Measurements from ENCODE around the gene BTD. TPM values are rescaled to one million over a fixed set of nuclear protein-coding genes. Genes with fewer than 3 reads are reported as not detected.
A peak's percentile ranks its signal among the peaks of the same experiment; 100 is the strongest.

The BTD gene
- polyA plus RNA-seq, 1 donor (not counting 4 experiments of a cell fraction or from before 2014, with no cell fraction given) = 12.0 TPM

DNA sequence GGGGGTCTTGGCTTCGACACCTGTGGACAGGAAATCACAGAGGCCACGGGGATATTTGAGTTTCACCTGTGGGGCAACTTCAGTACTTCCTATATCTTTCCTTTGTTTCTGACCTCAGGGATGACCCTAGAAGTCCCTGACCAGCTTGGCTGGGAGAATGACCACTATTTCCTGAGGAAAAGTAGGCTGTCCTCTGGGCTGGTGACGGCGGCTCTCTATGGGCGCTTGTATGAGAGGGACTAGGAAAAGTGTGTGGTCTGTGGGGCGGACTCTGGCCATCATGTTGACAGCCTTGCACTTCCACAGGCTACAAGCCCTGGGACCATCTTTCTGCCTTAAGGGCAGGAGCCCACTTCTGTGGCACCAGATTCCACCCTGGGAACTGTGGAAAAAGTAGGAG is 43.7 kb downstream of the BTD start:
- Histone ChIP-seq H3K4me2 (ENCODE audit: control insufficient read depth, extremely low read depth, insufficient read depth, low read depth, low read length) (no peak overlapping the region), H4K20me1 (ENCODE audit: control insufficient read depth, extremely low read depth, insufficient read depth, low read length) (no peaks in the 10 kb centered on the region), H3K9me3 (ENCODE audit: control insufficient read depth, low read depth, low read length) (no peaks in the 10 kb centered on the region), H3K9ac (ENCODE audit: control insufficient read depth, extremely low read depth, insufficient read depth, low read length) (no peak overlapping the region), H3K27ac (ENCODE audit: control insufficient read depth, insufficient read depth, low read length) (no peak overlapping the region), H3K9me1 (ENCODE audit: control insufficient read depth, extremely low read depth, insufficient read depth, low read length) (no peaks in the 10 kb centered on the region), H2AFZ (ENCODE audit: control insufficient read depth, low read length) (no peak overlapping the region), H3K27me3 (ENCODE audit: control insufficient read depth, extremely low read depth, insufficient read depth, low read length) (no peaks in the 10 kb centered on the region), H3K4me3 (ENCODE audit: control insufficient read depth in 2 of 3, extremely low read depth in 1 of 3, insufficient read depth in 2 of 3, low read depth in 1 of 3, low read length in 3 of 3) (no peak overlapping the region), H3K79me2 (ENCODE audit: control insufficient read depth, insufficient read depth, low read length) (no peaks in the 10 kb centered on the region), H3K36me3 (ENCODE audit: control insufficient read depth in 2 of 2, extremely low read depth in 1 of 2, insufficient read depth in 2 of 2, low read length in 2 of 2) (no peaks in the 10 kb centered on the region), H3K4me1 (ENCODE audit: control insufficient read depth, extremely low read depth, insufficient read depth, low read length) (peaks cover 38% of the 10 kb centered on the region)
- dilution Hi-C loops (cut with MboI; ENCODE audit: extremely low pct_ligation_motif_present, low sequenced_read_pairs) = no loop called here
- DNase-seq (ENCODE audit: low read depth, low spot score) (no peak), FAIRE-seq (no peak)
- TF ChIP-seq, protein P1, sequence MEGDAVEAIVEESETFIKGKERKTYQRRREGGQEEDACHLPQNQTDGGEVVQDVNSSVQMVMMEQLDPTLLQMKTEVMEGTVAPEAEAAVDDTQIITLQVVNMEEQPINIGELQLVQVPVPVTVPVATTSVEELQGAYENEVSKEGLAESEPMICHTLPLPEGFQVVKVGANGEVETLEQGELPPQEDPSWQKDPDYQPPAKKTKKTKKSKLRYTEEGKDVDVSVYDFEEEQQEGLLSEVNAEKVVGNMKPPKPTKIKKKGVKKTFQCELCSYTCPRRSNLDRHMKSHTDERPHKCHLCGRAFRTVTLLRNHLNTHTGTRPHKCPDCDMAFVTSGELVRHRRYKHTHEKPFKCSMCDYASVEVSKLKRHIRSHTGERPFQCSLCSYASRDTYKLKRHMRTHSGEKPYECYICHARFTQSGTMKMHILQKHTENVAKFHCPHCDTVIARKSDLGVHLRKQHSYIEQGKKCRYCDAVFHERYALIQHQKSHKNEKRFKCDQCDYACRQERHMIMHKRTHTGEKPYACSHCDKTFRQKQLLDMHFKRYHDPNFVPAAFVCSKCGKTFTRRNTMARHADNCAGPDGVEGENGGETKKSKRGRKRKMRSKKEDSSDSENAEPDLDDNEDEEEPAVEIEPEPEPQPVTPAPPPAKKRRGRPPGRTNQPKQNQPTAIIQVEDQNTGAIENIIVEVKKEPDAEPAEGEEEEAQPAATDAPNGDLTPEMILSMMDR (optimal IDR thresholded peaks at IDR 0.05 in 1 of 3, IDR thresholded peaks at IDR 0.05 in 1 of 3, conservative IDR thresholded peaks at IDR 0.05 in 1 of 3; ENCODE audit: extremely low read depth in 1 of 3, insufficient read depth in 2 of 3, low read length in 3 of 3) = no peak
- TF ChIP-seq EZH2 (IDR thresholded peaks at IDR 0.05; ENCODE audit: low read length) = no peak

GRCh38 chr3:15645740-15646501 is 44.4 kb downstream of the BTD start:
- H3K9me3 ChIP-seq (ENCODE audit: control insufficient read depth, low read depth, low read length) = no peaks in the 10 kb centered on the region
- peak; percentile 86 for FAIRE-seq
- H3K9ac ChIP-seq (ENCODE audit: control insufficient read depth, extremely low read depth, insufficient read depth, low read length) = peak overlapping the region; percentile 80
- no peak overlapping the region for H2AFZ ChIP-seq (ENCODE audit: control insufficient read depth, low read length)
- no peaks in the 10 kb centered on the region for H3K79me2 ChIP-seq (ENCODE audit: control insufficient read depth, insufficient read depth, low read length)
- peak; percentile 85 for DNase-seq (ENCODE audit: low read depth, low spot score)
- H3K4me2 ChIP-seq (ENCODE audit: control insufficient read depth, extremely low read depth, insufficient read depth, low read depth, low read length) = peak overlapping the region; percentile 95
- H3K36me3 ChIP-seq (ENCODE audit: control insufficient read depth in 2 of 2, extremely low read depth in 1 of 2, insufficient read depth in 2 of 2, low read length in 2 of 2) = no peaks in the 10 kb centered on the region
- TF ChIP-seq, protein P1 (optimal IDR thresholded peaks at IDR 0.05 in 1 of 3, IDR thresholded peaks at IDR 0.05 in 1 of 3, conservative IDR thresholded peaks at IDR 0.05 in 1 of 3; ENCODE audit: extremely low read depth in 1 of 3, insufficient read depth in 2 of 3, low read length in 3 of 3) = peak in 1 of 3 experiments; percentile 1
- no peak for TF ChIP-seq EZH2 (IDR thresholded peaks at IDR 0.05; ENCODE audit: low read length)
- H3K27me3 ChIP-seq (ENCODE audit: control insufficient read depth, extremely low read depth, insufficient read depth, low read length) = no peaks in the 10 kb centered on the region
- H4K20me1 ChIP-seq (ENCODE audit: control insufficient read depth, extremely low read depth, insufficient read depth, low read length) = no peaks in the 10 kb centered on the region
- peaks cover 38% of the 10 kb centered on the region for H3K4me1 ChIP-seq (ENCODE audit: control insufficient read depth, extremely low read depth, insufficient read depth, low read length)
- no peaks in the 10 kb centered on the region for H3K9me1 ChIP-seq (ENCODE audit: control insufficient read depth, extremely low read depth, insufficient read depth, low read length)
- H3K4me3 ChIP-seq (ENCODE audit: control insufficient read depth in 2 of 3, extremely low read depth in 1 of 3, insufficient read depth in 2 of 3, low read depth in 1 of 3, low read length in 3 of 3) = peak overlapping the region in 2 of 3 experiments; percentile 32
- H3K27ac ChIP-seq (ENCODE audit: control insufficient read depth, insufficient read depth, low read length) = peak overlapping the region; percentile 95
- dilution Hi-C loops (cut with MboI; ENCODE audit: extremely low pct_ligation_motif_present, low sequenced_read_pairs) = no loop called here
